Left ventricle myocardium inferior (tissue), 1 donor: ENCODE measurements around the gene PARD3. TPM values are rescaled to one million over a fixed set of nuclear protein-coding genes. Genes with fewer than 3 reads are reported as not detected.
A peak's percentile ranks its signal among the peaks of the same experiment; 100 is the strongest.

Experiments
- DNase-seq: peaks from one replicate; pipeline ENCODE4 v3.0.0-alpha.2; 2020
- H3K27ac ChIP-seq: fragments of 200-600 bp; replicated peaks from 2 replicates; pipeline ENCODE4 v1.8.0; 2021
- H3K27me3 ChIP-seq: fragments of 200-600 bp; 2 replicates; pipeline ENCODE4 v1.8.0; 2021; ENCODE audit warnings: low read depth
- H3K36me3 ChIP-seq: fragments of 200-600 bp; 2 replicates; pipeline ENCODE4 v1.8.0; 2021
- H3K4me1 ChIP-seq: fragments of 200-600 bp; 2 replicates; pipeline ENCODE4 v1.8.0; 2021
- H3K4me3 ChIP-seq: fragments of 200-600 bp; 2 replicates; pipeline ENCODE4 v1.8.0; 2021; ENCODE audit warnings: mild to moderate bottlenecking, moderate library complexity
- H3K9me3 ChIP-seq: fragments of 200-600 bp; replicated peaks from 2 replicates; pipeline ENCODE4 v1.8.0; 2021
- intact Hi-C: fragments of 100-400 bp; cut with micrococcal nuclease; formaldehyde crosslinking; loops from one replicate; pipeline ENCODE4 v1.11.0; 2022
- total RNA-seq: library from RNA; stranded (reverse); fragmentation: NEBNext Ultra II Directional; extraction: Animal tissue kit (Norgen Biotek cat#: 25700); gene quantifications from one replicate; pipeline ENCODE4 v1.2.1, GENCODE V29; 2021
- TF ChIP-seq, protein P1 (sequence below): fragments of 200-600 bp; IDR thresholded peaks from 2 replicates; pipeline ENCODE4 v1.8.0; 2021; ENCODE audit warnings: antibody characterized with exemption, mild to moderate bottlenecking, borderline replicate concordance
- donor health status: DM: no; HTN: yes; CAD: no; lungs with severe emphysema.

Gene PARD3
- total RNA-seq, 1 donor from 2014 or later, result 29.6 TPM

DNA sequence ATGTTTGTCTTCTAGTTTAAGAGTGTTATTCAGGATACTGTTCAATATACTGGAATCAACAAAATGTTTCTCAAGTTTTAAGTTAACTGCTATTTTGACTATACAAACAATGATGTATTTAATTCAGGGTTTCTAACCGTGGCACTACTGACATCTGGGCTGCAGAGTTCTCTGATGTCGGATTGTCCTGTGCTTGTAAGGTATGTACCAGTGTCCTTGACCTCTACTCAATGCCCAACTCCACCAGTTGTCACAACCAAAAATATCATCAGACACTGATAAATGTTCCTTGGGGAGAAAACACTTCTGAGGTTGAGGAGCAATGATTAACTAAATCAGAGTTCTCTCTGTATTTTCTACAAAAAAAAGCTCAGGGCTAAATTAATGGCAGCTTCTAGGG, 301.5 kb downstream of the PARD3 start:
- Histone ChIP-seq H3K4me1 (peaks cover 8% of the 10 kb centered on the region), H3K9me3 (no peaks in the 10 kb centered on the region), H3K27ac (no peak overlapping the region), H3K36me3 (no peaks in the 10 kb centered on the region), H3K27me3 (no peaks in the 10 kb centered on the region), H3K4me3 (no peak overlapping the region)
- no peak for DNase-seq
- intact Hi-C loops, result no loop called here
- TF ChIP-seq, protein P1, sequence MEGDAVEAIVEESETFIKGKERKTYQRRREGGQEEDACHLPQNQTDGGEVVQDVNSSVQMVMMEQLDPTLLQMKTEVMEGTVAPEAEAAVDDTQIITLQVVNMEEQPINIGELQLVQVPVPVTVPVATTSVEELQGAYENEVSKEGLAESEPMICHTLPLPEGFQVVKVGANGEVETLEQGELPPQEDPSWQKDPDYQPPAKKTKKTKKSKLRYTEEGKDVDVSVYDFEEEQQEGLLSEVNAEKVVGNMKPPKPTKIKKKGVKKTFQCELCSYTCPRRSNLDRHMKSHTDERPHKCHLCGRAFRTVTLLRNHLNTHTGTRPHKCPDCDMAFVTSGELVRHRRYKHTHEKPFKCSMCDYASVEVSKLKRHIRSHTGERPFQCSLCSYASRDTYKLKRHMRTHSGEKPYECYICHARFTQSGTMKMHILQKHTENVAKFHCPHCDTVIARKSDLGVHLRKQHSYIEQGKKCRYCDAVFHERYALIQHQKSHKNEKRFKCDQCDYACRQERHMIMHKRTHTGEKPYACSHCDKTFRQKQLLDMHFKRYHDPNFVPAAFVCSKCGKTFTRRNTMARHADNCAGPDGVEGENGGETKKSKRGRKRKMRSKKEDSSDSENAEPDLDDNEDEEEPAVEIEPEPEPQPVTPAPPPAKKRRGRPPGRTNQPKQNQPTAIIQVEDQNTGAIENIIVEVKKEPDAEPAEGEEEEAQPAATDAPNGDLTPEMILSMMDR, result no peak

DNA sequence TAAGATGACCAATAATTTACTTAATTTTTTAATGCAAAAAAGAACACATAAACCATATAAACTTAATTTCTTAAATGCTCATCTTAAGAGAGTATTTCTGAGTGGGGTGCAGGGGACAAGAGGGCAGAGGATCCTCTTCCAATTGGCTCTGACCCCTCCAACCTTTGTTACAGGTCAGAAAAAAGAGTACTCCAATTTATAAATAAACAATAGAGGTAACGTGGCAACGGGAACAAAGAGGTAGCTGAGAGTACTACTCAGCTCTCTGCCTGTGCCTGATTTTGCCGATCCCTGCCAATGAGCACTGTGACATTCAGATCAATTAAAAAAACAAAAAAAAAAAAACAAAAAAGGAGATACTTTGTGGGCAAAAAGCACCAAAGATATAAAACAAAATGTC, 307.9 kb downstream of the PARD3 start:
- Histone ChIP-seq H3K36me3 (no peaks in the 10 kb centered on the region), H3K27ac (no peak overlapping the region), H3K27me3 (no peaks in the 10 kb centered on the region), H3K4me3 (no peak overlapping the region), H3K9me3 (no peaks in the 10 kb centered on the region), H3K4me1 (peaks cover 44% of the 10 kb centered on the region)
- no peak for DNase-seq
- intact Hi-C loops, result no loop called here
- TF ChIP-seq, protein P1, result no peak

DNA sequence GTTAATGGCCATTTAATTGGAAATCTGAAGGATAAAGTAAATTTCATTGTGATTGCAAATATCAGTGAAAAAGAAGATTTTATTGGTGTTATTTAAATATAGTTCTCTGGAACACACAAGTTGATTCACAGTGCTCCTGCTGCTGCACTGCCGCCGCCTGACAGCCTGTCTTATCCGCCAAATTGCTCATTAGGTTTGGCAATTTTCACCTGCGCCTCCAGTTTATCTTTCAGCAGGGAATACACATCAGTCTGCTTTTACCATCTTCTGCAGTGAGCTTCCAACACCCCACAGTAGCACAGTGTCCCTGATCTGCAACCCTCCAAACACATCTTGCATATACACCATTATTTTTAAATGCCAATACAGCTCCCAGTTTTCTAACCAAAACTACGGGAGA, 308.3 kb downstream of the PARD3 start:
- intact Hi-C loops, result no loop called here

DNA sequence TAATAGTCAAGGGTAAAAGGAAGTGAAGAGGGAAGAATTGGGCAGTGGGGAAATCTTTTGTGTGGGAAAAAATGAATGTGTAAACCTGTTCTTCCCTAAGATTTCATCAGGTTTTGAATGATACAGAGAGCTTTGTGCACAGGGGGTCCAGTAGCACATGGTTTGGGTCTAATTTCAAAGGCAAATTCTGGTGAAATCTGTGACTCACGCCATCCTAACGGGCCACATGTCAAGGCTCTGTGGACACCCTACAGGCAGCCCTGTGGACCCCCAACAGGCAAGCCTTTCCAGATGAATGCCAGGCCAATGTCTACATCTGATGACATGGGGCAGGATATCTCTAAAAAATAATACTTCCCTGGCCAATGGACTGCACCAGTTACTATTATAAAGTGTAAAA, 309.8 kb downstream of the PARD3 start:
- no peaks in the 10 kb centered on the region for H3K36me3 ChIP-seq
- intact Hi-C loops, result no loop called here
- DNase-seq, result no peak
- no peaks in the 10 kb centered on the region for H3K9me3 ChIP-seq
- no peaks in the 10 kb centered on the region for H3K27me3 ChIP-seq
- H3K27ac ChIP-seq, result no peak overlapping the region
- peaks cover 46% of the 10 kb centered on the region for H3K4me1 ChIP-seq
- TF ChIP-seq, protein P1, result no peak
- no peak overlapping the region for H3K4me3 ChIP-seq

More for the DNA sequence above, 308.3 kb downstream of the PARD3 start:
- TF ChIP-seq, protein P1, result no peak
- Histone ChIP-seq H3K27ac (no peak overlapping the region), H3K27me3 (no peaks in the 10 kb centered on the region), H3K36me3 (no peaks in the 10 kb centered on the region), H3K4me1 (peaks cover 46% of the 10 kb centered on the region), H3K9me3 (no peaks in the 10 kb centered on the region), H3K4me3 (no peak overlapping the region)
- no peak for DNase-seq

DNA sequence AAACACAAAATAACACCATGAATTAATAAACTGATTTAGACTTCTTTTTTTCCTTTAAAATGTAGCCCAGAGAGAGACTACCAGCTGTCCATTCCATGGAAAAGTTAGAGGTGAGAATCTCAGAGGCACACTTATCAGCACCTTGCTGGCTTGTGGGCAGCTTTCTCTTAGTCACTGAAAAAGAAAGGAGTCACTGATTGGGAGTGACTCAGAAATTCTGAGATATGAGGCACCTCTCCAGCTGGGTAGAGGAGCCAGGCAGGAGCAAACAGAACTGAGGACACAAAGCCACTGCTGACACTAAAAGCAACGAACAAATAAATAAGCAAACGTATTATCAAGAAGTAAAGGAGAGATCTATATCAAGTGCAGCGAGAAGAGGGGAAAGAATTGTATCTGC, 310.6 kb downstream of the PARD3 start:
- peaks cover 46% of the 10 kb centered on the region for H3K4me1 ChIP-seq
- TF ChIP-seq, protein P1, result no peak
- DNase-seq, result no peak
- no peak overlapping the region for H3K4me3 ChIP-seq
- H3K27me3 ChIP-seq, result no peaks in the 10 kb centered on the region
- H3K9me3 ChIP-seq, result no peaks in the 10 kb centered on the region
- H3K36me3 ChIP-seq, result no peaks in the 10 kb centered on the region
- H3K27ac ChIP-seq, result peak overlapping the region; percentile 17
- intact Hi-C loops, result no loop called here

DNA sequence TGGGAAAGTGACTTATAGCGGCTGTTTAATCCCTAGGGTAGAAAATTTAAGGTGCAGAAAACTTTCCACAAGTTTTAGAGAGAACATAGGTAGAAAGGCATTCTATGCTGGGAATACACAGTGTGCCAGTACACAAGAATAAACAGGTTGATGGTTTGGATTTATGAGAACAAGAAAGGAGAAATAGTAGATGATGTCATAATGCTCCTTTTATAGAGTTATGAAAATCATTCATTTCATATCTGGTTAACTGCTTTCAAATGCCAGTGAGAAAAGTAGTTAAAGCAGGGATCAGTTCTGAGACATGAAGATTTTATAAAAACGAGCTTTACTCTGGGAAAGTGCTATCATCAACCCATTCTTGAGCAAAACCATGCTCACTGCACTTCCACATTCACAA, 311.4 kb downstream of the PARD3 start:
- Histone ChIP-seq H3K27ac (no peak overlapping the region), H3K9me3 (no peaks in the 10 kb centered on the region), H3K4me3 (no peak overlapping the region), H3K4me1 (peaks cover 46% of the 10 kb centered on the region), H3K36me3 (no peaks in the 10 kb centered on the region), H3K27me3 (no peaks in the 10 kb centered on the region)
- TF ChIP-seq, protein P1, result no peak
- no peak for DNase-seq
- intact Hi-C loops, result no loop called here
